Suppressor macrophage treated with lipopolysaccharide for 1 hour (primary cell): ENCODE data around the gene MPP2.
A peak's percentile ranks its signal among the peaks of the same experiment; 100 is the strongest.
"Not testable (repeated sequence)": the region's sequence is repeated elsewhere in the genome, so short reads cannot be mapped to it uniquely, and the experiment has no call there.

ENCODE experiments used
- DNase-seq, 3 donors: peaks; one replicate each; pipeline ENCODE4 v3.0.0-alpha.2; 2020 to 2022

The MPP2 gene

DNA sequence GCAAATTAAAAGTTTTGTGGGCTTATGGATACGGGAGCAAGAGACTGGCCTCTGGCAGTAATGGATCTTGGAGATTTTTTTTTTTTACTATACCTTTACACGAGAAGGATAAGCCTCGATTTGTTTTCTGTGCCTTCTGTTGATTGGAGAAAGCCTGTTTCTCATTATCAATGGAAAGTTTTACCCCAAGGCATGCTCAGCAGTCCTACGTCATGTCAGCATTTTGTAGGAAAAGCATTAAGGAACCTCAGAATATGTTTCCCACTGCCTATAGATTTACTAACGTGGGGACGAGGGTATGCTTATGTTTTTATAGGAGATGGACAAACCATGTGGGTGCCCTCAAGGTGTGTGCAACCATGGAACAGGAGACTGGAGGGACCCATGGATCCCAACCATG lies 33.5 kb downstream of the MPP2 start:
- DNase-seq = no peak

DNA sequence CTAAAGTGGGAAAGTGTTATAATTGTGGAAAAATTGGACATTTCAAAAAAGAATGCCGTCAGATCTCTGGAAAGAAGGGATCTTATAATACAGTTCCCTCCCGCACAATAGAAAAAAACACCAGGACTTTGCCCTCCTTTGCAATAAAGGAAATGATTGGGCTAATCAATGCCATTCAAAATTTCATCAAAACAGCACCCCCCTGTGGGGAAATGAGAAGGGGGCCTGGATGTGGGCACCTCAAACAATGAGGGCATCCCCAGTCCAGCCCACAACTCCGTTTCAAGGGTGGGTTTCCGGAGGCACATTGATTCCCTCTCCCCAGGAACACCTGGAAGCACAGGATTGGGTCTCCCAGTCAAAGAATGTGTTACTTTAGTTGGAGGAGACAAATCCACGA lies 34.2 kb downstream of the MPP2 start:
- no peak for DNase-seq

DNA sequence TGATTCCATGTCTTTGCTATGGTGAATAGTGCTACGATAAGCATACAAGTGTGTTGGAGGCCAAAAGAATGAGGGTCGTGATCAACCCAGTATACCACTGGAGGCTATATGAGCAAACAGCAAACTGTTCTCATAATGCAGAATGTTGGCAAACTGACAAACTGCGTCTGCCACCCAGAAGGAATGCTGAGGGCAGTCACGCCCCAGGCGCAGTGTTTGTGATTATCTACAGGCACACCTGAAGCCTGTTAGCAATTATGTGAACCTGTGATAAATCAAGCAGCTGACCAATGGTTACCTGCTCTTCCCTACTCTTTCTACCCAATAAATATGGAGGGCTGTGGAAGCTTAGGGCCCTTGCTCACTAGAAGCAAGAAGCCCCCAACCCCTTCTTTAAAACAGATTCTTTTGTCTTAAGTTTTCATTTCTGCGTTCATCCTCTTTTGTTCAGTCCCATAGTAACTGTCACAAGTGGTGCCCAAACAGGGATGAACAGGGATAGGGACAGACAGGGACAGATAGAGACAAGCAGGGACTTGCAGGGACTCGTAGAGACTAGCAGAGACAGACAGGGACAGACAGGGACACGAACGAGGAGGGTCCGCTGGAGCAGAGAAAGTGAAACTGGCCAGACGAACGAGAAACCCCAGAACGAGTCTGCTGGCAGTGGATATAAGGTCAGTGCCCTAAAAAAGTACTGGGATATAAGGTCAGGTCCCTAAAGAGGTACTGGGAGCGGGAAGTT lies 35.2 kb downstream of the MPP2 start:
- no peak for DNase-seq

DNA sequence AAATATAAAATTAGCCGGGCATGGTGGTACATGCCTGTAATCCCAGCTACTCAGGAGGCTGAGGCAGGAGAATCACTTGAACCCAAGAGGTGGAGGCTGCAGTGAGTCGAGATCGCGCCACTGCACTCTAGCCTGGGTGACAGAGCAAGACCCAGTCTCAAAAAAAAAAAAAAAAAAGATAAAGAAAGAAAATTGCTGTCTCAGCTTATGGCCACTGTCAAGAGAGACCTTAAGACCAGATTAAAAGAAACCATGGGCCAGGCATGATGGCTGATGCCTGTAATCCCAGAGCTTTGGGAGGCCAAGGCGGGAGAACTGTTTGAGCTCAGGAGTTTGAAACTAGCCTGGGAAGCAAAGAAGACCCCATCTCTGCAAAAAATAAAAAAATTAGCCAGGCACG lies 38.3 kb downstream of the MPP2 start:
- DNase-seq = not testable (repeated sequence)

DNA sequence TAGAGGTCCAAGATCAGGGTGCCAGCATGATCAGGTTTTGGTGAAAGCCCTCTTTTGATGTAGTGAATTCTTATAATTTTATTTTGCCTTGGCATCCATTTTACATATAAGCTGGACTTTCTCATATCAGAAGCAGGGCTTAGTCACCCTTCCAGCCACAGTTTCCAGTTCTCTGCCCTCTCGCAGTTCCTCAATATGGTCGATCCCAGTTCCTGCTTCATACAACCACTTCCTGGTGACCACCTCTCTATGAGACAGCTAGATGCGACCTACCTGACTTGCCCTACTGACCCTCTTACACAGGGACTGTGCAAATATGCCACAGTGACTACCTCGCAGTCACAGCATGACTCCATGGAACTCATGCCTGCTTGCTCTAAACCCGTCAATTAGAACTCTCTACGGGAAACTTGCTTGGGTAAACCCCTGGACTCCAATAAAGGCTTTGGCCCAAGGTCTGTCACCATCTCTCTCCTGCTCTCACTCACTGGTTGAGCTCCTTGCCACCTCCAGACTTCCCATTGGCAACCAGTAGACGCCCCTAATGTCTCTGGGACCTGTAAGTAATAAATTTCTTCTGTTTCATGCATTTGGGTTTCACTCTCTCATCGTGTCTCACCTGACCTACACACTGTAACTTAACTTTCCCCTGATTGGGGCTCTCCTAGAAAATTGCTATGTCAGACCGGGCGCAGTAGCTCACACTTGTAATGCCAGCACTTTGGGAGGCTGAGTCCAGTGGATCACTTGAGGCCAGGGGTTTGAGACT lies 38.9 kb downstream of the MPP2 start:
- DNase-seq = peak; percentile 75 to 84 (median 83)

GRCh38 chr17:43864161-43864984 lies 43.0 kb downstream of the MPP2 start:
- no peak for DNase-seq

- DNase-seq = no peak
Observed at GRCh38 chr17:43861960-43862359, 45.4 kb downstream of the MPP2 start.

- DNase-seq = peak in 1 of 3 donors; percentile 12
Observed at GRCh38 chr17:43860927-43861622, 46.3 kb downstream of the MPP2 start.

- DNase-seq = no peak
Observed at GRCh38 chr17:43860077-43860725, 47.1 kb downstream of the MPP2 start.

GRCh38 chr17:43857957-43858600 lies 49.3 kb downstream of the MPP2 start:
- no peak for DNase-seq

DNA sequence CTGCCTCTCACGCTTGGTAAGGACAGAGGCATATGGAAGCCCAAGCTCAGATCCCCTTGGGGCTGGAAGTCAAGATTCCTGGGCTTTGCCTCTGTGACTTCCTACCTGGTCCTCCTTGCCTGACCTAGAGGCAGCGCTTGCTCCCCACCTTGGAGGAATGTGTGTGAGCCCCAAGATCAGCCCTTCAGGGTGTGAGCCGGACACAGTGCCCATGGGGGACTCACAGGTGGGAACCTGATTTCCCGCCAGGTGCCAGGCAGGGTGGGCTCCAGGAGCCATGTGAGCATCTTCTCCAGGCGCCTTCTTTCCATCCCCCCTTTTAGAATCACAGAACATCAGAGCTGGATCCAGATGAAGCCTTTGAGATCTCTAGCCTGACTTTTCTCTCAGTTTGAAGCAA lies 50.2 kb downstream of the MPP2 start:
- no peak for DNase-seq

GRCh38 chr17:43856141-43856540 lies 51.2 kb downstream of the MPP2 start:
- DNase-seq = no peak

DNA sequence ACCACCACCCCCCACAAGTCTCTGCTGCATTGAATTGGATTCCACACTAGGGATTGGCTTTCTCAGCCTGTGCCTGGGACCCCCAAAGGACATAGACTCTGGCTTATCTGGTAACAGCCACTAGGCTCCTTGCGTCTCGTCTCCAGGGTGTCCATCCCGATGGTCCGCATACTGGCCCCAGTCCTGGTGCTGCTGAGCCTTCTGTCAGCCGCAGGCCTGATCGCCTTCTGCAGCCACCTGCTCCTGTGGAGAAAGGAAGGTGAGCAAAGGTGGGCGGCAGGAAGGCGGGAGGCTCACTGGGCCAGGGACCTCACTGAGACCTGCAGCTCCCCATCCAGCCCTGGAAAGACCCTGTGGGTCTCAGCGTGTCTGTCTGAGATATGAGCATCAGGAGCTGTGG lies 52.3 kb downstream of the MPP2 start:
- no peak for DNase-seq

DNA sequence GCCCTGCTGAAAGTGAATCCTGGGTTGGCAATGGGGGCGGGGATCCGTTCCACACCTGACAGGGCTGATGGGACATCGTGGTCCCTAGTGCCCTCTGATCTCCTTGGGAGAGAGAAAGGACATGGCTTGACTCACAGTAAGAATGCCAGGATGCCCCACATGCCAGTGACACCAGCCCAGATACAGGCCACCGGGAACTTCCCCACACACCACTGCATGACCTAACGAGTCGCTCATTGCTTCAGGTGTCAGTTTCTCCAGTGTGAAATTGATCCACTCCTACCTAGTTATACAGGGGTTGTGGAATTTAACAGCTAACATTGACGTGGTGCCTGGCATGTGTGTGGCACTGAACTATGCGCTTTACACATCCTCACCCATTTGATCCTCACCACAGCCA lies 52.8 kb downstream of the MPP2 start:
- DNase-seq = peak in 1 of 3 donors; percentile 27

- DNase-seq = no peak
Observed at GRCh38 chr17:43853546-43853945, 53.8 kb downstream of the MPP2 start.

DNA sequence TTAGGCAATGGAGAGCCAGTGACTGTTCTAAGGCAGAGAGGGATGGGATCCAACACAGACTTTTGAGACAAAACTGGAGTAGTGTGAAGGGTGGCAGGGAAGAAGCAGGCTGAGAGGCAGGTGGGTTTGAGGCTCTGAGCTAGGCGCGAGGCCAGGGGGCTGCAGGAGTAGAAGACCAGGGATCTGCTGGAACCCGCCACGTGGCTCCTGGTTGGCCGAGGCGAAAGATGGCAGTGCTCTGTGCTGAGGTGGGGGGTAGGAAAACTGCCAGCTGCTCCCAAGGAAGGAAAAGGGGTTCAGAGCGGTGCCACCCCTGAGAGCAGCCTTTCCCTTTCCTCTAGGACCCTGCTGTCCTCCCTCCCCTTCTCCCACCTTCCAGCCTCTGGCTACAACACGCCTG lies 54.8 kb downstream of the MPP2 start:
- DNase-seq = no peak

DNA sequence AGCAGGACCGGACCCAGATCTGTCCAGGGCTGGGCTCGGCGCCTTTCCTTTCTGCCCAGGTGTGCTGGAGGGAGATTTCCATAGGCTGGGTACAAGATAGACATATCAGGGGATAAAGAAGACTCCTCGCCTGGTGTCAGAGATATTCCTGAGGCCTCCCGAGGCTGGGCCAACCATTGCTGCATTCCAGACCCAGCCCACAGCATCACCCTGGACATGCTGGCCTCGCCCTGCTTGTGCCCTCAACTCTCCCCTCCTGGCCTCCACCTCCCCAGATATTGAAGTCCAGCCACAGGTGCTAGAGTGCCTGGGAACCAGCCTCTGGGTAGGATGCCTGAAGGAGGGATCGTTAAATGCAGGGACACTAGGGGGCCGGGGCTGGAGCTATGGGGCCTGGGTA lies 58.2 kb downstream of the MPP2 start:
- no peak for DNase-seq

DNA sequence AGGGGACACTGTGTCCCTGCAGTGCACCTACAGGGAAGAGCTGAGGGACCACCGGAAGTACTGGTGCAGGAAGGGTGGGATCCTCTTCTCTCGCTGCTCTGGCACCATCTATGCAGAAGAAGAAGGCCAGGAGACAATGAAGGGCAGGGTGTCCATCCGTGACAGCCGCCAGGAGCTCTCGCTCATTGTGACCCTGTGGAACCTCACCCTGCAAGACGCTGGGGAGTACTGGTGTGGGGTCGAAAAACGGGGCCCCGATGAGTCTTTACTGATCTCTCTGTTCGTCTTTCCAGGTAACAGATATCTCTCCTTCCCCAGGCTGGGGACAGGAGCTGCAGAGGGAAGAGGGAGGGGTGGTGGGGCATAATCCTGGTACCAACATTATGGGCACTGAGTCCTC lies 58.7 kb downstream of the MPP2 start:
- DNase-seq = no peak

GRCh38 chr17:43846963-43847371 lies 60.4 kb downstream of the MPP2 start, which contains the start of gene CD300LG:
TSS of gene CD300LG (plus strand) at chr17:43847176. CDS start at chr17:43847217, 41 bp downstream.
- peak; percentile 66 to 82 (median 72) for DNase-seq

DNA sequence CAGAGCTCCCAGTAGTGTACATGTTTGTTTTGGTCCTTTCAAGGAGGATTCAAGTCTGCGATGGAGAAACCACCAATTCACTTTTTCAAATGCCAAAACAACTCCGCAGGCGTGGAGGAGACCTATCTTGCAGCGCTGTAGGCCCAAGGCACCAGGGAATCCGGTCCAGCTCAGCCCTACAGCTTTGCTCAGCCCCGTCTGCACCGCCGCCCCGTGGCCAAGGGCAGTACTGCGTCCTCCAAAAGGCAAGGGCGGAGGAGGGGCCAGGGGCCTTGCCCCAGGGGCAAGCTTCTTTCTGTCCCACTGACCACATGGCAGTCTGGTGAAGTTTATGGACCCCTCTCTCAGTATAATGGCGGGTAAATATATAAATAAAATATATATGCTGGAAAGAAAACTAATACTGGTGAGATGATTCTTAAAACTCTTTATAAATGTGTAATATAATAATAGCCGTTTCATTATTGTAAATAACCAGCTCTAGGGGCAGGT lies 61.1 kb downstream of the MPP2 start:
- peak; percentile 78 to 91 (median 88) for DNase-seq

DNA sequence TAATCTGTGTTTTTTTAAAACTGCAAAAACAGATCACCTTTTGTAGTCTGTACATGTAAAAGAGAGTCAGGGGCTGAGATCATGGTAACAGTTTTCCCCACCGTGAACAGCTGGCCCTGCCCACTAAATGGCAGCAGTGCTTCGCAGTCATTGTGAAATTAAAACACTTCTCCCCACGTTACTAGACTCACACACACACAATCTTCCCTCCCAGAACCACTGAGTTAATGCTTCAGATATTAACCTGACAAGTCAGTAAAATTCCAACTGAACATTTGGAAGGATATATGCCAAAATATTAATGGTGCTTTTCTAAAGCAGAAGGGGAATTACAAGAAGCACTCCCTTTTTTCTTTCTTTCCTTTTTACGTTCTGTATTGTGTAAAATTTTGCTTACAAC lies 61.6 kb downstream of the MPP2 start:
- DNase-seq = no peak
